PC-9 (cell line): ENCODE data around the gene FBXO28.

Source experiments
- EZH2 ChIP-seq: fragments of 200-600 bp; sonication (generic); IDR thresholded peaks from 2 replicates; pipeline ENCODE4 v1.8.0; 2017; ENCODE audit warnings: antibody characterized with exemption, low read depth
- TF ChIP-seq, protein P1 (sequence below): fragments of 200-600 bp; sonication (generic); conservative IDR thresholded peaks from 2 replicates; pipeline ENCODE4 v1.6.1; 2017; ENCODE audit warnings: mixed run types, antibody characterized with exemption, mild to moderate bottlenecking, moderate library complexity

DNA sequence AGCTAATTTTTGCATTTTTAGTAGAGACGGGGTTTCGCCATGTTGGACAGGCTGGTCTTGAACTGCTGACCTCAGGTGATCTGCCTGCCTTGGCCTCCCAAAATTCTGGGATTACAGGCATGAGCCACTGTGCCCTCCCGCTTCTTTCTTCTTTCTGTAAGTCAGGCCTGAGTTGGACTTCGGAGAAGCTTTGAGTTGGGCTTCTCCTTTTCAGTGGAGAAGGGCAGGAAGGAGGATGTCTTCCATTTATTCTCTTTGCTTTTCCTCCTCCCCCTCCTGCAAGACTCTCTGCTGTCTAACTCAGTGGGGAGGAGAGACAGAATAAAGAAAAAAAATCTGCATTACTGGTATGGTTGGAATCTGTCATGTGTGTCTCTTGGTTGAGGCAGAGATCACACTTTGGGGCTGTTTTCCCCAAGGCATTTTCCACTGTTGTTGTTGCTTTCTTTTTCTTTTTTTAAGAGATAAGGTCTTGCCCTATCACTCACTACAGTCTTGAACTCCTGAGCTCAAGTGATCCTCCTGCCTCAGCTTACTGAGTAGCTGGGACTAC is 55.9 kb downstream of the FBXO28 start:
- TF ChIP-seq, protein P1, sequence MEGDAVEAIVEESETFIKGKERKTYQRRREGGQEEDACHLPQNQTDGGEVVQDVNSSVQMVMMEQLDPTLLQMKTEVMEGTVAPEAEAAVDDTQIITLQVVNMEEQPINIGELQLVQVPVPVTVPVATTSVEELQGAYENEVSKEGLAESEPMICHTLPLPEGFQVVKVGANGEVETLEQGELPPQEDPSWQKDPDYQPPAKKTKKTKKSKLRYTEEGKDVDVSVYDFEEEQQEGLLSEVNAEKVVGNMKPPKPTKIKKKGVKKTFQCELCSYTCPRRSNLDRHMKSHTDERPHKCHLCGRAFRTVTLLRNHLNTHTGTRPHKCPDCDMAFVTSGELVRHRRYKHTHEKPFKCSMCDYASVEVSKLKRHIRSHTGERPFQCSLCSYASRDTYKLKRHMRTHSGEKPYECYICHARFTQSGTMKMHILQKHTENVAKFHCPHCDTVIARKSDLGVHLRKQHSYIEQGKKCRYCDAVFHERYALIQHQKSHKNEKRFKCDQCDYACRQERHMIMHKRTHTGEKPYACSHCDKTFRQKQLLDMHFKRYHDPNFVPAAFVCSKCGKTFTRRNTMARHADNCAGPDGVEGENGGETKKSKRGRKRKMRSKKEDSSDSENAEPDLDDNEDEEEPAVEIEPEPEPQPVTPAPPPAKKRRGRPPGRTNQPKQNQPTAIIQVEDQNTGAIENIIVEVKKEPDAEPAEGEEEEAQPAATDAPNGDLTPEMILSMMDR: no peak
- TF ChIP-seq EZH2: no peak
